ENCODE measurements around the gene OSBPL10. TPM values are rescaled to one million over a fixed set of nuclear protein-coding genes. Genes with fewer than 3 reads are reported as not detected.

Gene OSBPL10
- polyA plus RNA-seq, 5 donors = 31.5 to 49.4 (median 37.0) TPM

- DNase-seq = no peak
Measured at GRCh38 chr3:31622636-31623288, 358.3 kb downstream of the OSBPL10 start.

GRCh38 chr3:31621314-31621713, 359.7 kb downstream of the OSBPL10 start:
- no peak for DNase-seq

- DNase-seq = no peak
Measured at GRCh38 chr3:31620656-31621055, 360.4 kb downstream of the OSBPL10 start.

- DNase-seq = no peak
Measured at GRCh38 chr3:31616711-31617110, 364.4 kb downstream of the OSBPL10 start.

- no peak for DNase-seq
Measured at GRCh38 chr3:31615071-31615875, 365.8 kb downstream of the OSBPL10 start.

- DNase-seq = no peak
Measured at GRCh38 chr3:31614162-31614921, 366.7 kb downstream of the OSBPL10 start.

- no peak for DNase-seq
Measured at GRCh38 chr3:31613654-31614053, 367.4 kb downstream of the OSBPL10 start.

GRCh38 chr3:31613177-31613576, 367.9 kb downstream of the OSBPL10 start:
- DNase-seq = no peak

Other genes with a start within 250 kb of the OSBPL10 start
- gene ZNF860, start 488 bp upstream of the OSBPL10 start, polyA plus RNA-seq (ENCODE audit: insufficient read depth in 1 of 5, insufficient read length in 5 of 5, low replicate concordance in 1 of 5) = 10 to 100 TPM in 3 of 5 donors, 1 to 10 TPM in 2; 8.1 to 15.5 (median 10.3) TPM
- 10 to 100 TPM; 32.2 to 44.8 (median 40.7) TPM for gene GPD1L, start 125.4 kb upstream of the OSBPL10 start, polyA plus RNA-seq (ENCODE audit: insufficient read depth in 1 of 5, insufficient read length in 5 of 5, low replicate concordance in 1 of 5)